GM18526 (cell line): Measurements from ENCODE around the gene TMOD3.

Experiments used
- POLR2A ChIP-seq: IDR thresholded peaks from 3 replicates; pipeline ENCODE4 v1.6.1; 2011; ENCODE audit not compliant: insufficient read length; ENCODE audit errors: extremely low read depth

Gene TMOD3

GRCh38 chr15:51874751-51875644 lies 45.5 kb downstream of the TMOD3 start:
- TF ChIP-seq POLR2A = no peak

GRCh38 chr15:51876169-51876568 lies 46.7 kb downstream of the TMOD3 start:
- no peak for TF ChIP-seq POLR2A

GRCh38 chr15:51878446-51879386 lies 49.3 kb downstream of the TMOD3 start:
- TF ChIP-seq POLR2A = no peak

- no peak for TF ChIP-seq POLR2A
These were observed 50.1 kb downstream of the TMOD3 start for GRCh38 chr15:51879555-51879954.

GRCh38 chr15:51883271-51883837 lies 53.9 kb downstream of the TMOD3 start:
- TF ChIP-seq POLR2A = no peak

- TF ChIP-seq POLR2A = no peak
These were observed 54.6 kb downstream of the TMOD3 start for GRCh38 chr15:51884041-51884440.

- TF ChIP-seq POLR2A = no peak
These were observed 55.2 kb downstream of the TMOD3 start for GRCh38 chr15:51884517-51885236.

GRCh38 chr15:51887887-51888592 lies 58.6 kb downstream of the TMOD3 start:
- no peak for TF ChIP-seq POLR2A

- no peak for TF ChIP-seq POLR2A
These were observed 59.2 kb downstream of the TMOD3 start for GRCh38 chr15:51888593-51889195.

GRCh38 chr15:51889486-51889885 lies 60.0 kb downstream of the TMOD3 start:
- TF ChIP-seq POLR2A = no peak

GRCh38 chr15:51904421-51904820 lies 75.0 kb downstream of the TMOD3 start:
- no peak for TF ChIP-seq POLR2A

GRCh38 chr15:51904931-51905330 lies 75.5 kb downstream of the TMOD3 start:
- no peak for TF ChIP-seq POLR2A

GRCh38 chr15:51907136-51907862 lies 77.8 kb downstream of the TMOD3 start:
- TF ChIP-seq POLR2A = no peak
